K562 (cell line): Measurements from ENCODE around the gene JMY. TPM values are rescaled to one million over a fixed set of nuclear protein-coding genes. Genes with fewer than 3 reads are reported as not detected.

Experiments
- SIN3A ChIP-seq, 2 experiments: fragments of 150-350 bp in 1 of 2; IDR thresholded peaks; 2 replicates each; pipeline ENCODE4 v1.6.1; 2011 to 2016; ENCODE audit warnings: borderline replicate concordance in 2 of 2, low read depth in 2 of 2, low read length in 2 of 2, mild to moderate bottlenecking in 2 of 2, moderate library complexity in 2 of 2; ENCODE audit not compliant: control insufficient read depth in 1 of 2
- ZC3H4 ChIP-seq: sonication (generic); formaldehyde crosslinking; IDR thresholded peaks from 2 replicates; pipeline ENCODE4 v1.9.0; 2021; ENCODE audit warnings: missing genetic modification reagents, borderline replicate concordance
- ZEB2 ChIP-seq: fragments of 450-650 bp; IDR thresholded peaks from 2 replicates; pipeline ENCODE4 v1.6.1; 2016
- ZKSCAN8 ChIP-seq: fragments of 200-800 bp; sonication (Bioruptor generic); IDR thresholded peaks from 2 replicates; pipeline ENCODE4 v1.6.1; 2016; ENCODE audit warnings: missing genetic modification characterization, missing compliant biosample characterization
- ZNF140 ChIP-seq: fragments of 250-450 bp; sonication (Bioruptor Pico); IDR thresholded peaks from 2 replicates; pipeline ENCODE4 v1.8.0; 2021; ENCODE audit warnings: moderate library complexity, mild to moderate bottlenecking, inconsistent platforms
- polyA plus RNA-seq, 8 experiments: library from polyadenylated mRNA; depleted of rRNA in 4 of 8; stranded (reverse) in 5 of 8; unstranded in 3 of 8; fragments of >200 nt; fragmentation: Nextera tagmentation in 2 of 8; fragmentation: Illumina TruSeq in 1 of 8; extraction: Ambion mirVana in 2 of 8; extraction: Trizol in 1 of 8; gene quantifications; 2 replicates each; pipeline versions ENCODE4 v1.2.1 to v1.2.3, GENCODE V29; 2011 to 2014; ENCODE audit warnings: inconsistent platforms in 1 of 8, missing spikeins in 1 of 8
- total RNA-seq, 7 experiments: library from RNA; depleted of rRNA in 6 of 7; stranded (reverse); fragments of >200 nt in 6 of 7; fragmentation: Illumina TruSeq in 2 of 7; extraction: Trizol in 2 of 7; gene quantifications; 2 replicates each; pipeline versions ENCODE4 v1.2.1 to v1.2.3, GENCODE V29; 2011 to 2021; ENCODE audit warnings: low replicate concordance in 1 of 7
- TF ChIP-seq, protein P1 (sequence below), 2 experiments: IDR thresholded peaks; 2 replicates each; pipeline ENCODE4 v1.6.1; 2012; ENCODE audit warnings: improper control_type of control experiment in 2 of 2, low read depth in 2 of 2, low read length in 2 of 2, borderline replicate concordance in 1 of 2
- TF ChIP-seq, protein P2 (sequence below), 2 experiments: fragments of 450-650 bp; IDR thresholded peaks; 2 replicates each; pipeline ENCODE4 v1.6.1; 2016

JMY gene
- total and polyA plus RNA-seq, 9 of the 15 experiments (the other 6 are each of a cell fraction or from before 2014, with no cell fraction given), result 1.1 to 5.5 (median 3.7) TPM

DNA sequence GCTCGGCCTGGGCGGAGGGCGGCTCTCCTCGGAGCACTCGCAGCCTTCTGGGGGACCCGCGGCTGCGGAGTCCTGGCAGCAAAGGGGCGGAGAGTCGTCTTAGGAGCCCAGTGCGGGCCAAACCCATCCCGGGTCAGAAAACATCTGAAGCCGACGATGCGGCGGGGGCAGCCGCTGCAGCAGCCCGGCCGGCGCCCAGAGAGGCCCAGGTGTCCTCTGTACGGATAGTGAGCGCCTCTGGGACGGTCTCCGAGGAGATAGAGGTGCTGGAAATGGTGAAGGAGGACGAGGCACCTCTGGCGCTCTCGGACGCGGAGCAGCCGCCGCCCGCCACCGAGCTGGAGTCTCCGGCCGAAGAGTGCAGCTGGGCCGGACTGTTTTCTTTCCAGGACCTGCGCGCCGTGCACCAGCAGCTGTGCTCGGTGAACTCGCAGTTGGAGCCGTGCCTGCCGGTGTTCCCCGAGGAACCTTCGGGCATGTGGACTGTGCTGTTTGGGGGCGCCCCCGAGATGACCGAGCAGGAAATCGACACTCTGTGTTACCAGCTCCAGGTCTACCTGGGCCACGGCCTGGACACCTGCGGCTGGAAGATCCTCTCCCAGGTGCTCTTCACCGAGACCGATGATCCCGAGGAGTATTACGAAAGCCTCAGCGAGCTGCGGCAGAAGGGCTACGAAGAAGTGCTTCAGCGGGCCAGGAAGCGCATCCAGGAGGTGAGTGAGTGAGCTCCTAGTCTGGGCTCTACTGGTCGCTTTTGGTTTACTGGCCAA is 1.2 kb downstream of the JMY start (continued):
- TF ChIP-seq, protein P1, sequence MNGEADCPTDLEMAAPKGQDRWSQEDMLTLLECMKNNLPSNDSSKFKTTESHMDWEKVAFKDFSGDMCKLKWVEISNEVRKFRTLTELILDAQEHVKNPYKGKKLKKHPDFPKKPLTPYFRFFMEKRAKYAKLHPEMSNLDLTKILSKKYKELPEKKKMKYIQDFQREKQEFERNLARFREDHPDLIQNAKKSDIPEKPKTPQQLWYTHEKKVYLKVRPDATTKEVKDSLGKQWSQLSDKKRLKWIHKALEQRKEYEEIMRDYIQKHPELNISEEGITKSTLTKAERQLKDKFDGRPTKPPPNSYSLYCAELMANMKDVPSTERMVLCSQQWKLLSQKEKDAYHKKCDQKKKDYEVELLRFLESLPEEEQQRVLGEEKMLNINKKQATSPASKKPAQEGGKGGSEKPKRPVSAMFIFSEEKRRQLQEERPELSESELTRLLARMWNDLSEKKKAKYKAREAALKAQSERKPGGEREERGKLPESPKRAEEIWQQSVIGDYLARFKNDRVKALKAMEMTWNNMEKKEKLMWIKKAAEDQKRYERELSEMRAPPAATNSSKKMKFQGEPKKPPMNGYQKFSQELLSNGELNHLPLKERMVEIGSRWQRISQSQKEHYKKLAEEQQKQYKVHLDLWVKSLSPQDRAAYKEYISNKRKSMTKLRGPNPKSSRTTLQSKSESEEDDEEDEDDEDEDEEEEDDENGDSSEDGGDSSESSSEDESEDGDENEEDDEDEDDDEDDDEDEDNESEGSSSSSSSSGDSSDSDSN (IDR thresholded peaks at IDR 0.05; ENCODE audit: borderline replicate concordance in 1 of 2, low read depth in 2 of 2, low read length in 2 of 2), result peak; percentile 56 to 85; a peak in 3 of 4 replicates
- TF ChIP-seq SIN3A (IDR thresholded peaks at IDR 0.05; ENCODE audit: borderline replicate concordance in 2 of 2, control insufficient read depth in 1 of 2, low read depth in 2 of 2, low read length in 2 of 2) (0 out of 4 replicates have a peak, but pooled peaks of 1 of the 2 experiments have one; percentile 10), ZC3H4 (CRISPR knock-in tag) (0 out of 2 replicates have a peak, but pooled peaks have one; percentile 20), ZNF140 (CRISPR knock-in tag) (no peak), ZKSCAN8 (peak; percentile 45; the same call in 1 of the 2 replicates), ZEB2 (peak; percentile 62; the same call in 1 of the 2 replicates)
- TF ChIP-seq, protein P2, sequence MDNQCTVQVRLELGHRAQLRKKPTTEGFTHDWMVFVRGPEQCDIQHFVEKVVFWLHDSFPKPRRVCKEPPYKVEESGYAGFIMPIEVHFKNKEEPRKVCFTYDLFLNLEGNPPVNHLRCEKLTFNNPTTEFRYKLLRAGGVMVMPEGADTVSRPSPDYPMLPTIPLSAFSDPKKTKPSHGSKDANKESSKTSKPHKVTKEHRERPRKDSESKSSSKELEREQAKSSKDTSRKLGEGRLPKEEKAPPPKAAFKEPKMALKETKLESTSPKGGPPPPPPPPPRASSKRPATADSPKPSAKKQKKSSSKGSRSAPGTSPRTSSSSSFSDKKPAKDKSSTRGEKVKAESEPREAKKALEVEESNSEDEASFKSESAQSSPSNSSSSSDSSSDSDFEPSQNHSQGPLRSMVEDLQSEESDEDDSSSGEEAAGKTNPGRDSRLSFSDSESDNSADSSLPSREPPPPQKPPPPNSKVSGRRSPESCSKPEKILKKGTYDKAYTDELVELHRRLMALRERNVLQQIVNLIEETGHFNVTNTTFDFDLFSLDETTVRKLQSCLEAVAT (IDR thresholded peaks at IDR 0.05), result 0 out of 4 replicates have a peak, but pooled peaks of 1 of the 2 experiments have one; percentile 12
